T-helper 1 cell treated with Interleukin-12 subunit alpha and Interleukin-12 subunit beta and Interleukin-4 antibody, amounts not matched to agents 30 μg/mL and 1 μg/mL, for 36 hours (primary cell): ENCODE data around the gene XRCC6.
"Not testable (repeated sequence)": the region's sequence is repeated elsewhere in the genome, so short reads cannot be mapped to it uniquely, and the experiment has no call there.

Experiments used
- H3K27ac Mint-ChIP-seq: one replicate; pipeline ENCODE4 v1.8.0; 2021; ENCODE audit warnings: mild to moderate bottlenecking, mixed read lengths
- H3K27me3 Mint-ChIP-seq: one replicate; pipeline ENCODE4 v1.8.0; 2021; ENCODE audit warnings: low read depth, mixed read lengths
- H3K36me3 Mint-ChIP-seq: one replicate; pipeline ENCODE4 v1.8.0; 2021; ENCODE audit warnings: low read depth, mixed read lengths
- H3K4me1 Mint-ChIP-seq: one replicate; pipeline ENCODE4 v1.8.0; 2021; ENCODE audit warnings: low read depth, mixed read lengths
- H3K4me3 Mint-ChIP-seq: one replicate; pipeline ENCODE4 v1.8.0; 2021; ENCODE audit warnings: mild to moderate bottlenecking, moderate library complexity, mixed read lengths
- H3K9me3 Mint-ChIP-seq: one replicate; pipeline ENCODE4 v1.8.0; 2021; ENCODE audit warnings: mixed read lengths

Gene XRCC6

GRCh38 chr22:41620589-41621098 lies 451 bp upstream of the XRCC6 start, which contains the start of gene DESI1:
Gene DESI1 (minus strand): TSS chr22:41621043. CDS start chr22:41620839, 204 bp downstream.
- Mint-ChIP-seq H3K9me3 (no peaks in the 10 kb centered on the region), H3K4me1 (peaks cover 38% of the 10 kb centered on the region), H3K27me3 (no peaks in the 10 kb centered on the region), H3K4me3 (peak within 1 kb of the TSS; percentile 94), H3K27ac (peak within 1 kb of the TSS; percentile 94), H3K36me3 (peaks cover 15% of the 10 kb centered on the region)

- Mint-ChIP-seq H3K27me3 (no peaks in the 10 kb centered on the region), H3K36me3 (peaks cover 17% of the 10 kb centered on the region), H3K4me3 (peak overlapping the region; percentile 94), H3K9me3 (no peaks in the 10 kb centered on the region), H3K4me1 (peaks cover 34% of the 10 kb centered on the region), H3K27ac (peak overlapping the region; percentile 94)
These were observed 750 bp downstream of the XRCC6 start for GRCh38 chr22:41621911-41622179.

- H3K9me3 Mint-ChIP-seq: no peaks in the 10 kb centered on the region
- H3K4me1 Mint-ChIP-seq: peaks cover 15% of the 10 kb centered on the region
- no peak overlapping the region for H3K4me3 Mint-ChIP-seq
- H3K36me3 Mint-ChIP-seq: peaks cover 39% of the 10 kb centered on the region
- no peaks in the 10 kb centered on the region for H3K27me3 Mint-ChIP-seq
- no peak overlapping the region for H3K27ac Mint-ChIP-seq
These were observed 4.5 kb downstream of the XRCC6 start for GRCh38 chr22:41625577-41625976.

- not testable (repeated sequence) for H3K4me1 Mint-ChIP-seq, H3K27me3 Mint-ChIP-seq
These were observed 10.0 kb downstream of the XRCC6 start for GRCh38 chr22:41631115-41631514.

GRCh38 chr22:41631615-41632014 lies 10.5 kb downstream of the XRCC6 start:
- peaks cover 42% of the 10 kb centered on the region for H3K36me3 Mint-ChIP-seq

More at GRCh38 chr22:41631115-41631514, 10.0 kb downstream of the XRCC6 start:
- not testable (repeated sequence) for H3K9me3 Mint-ChIP-seq, H3K4me3 Mint-ChIP-seq, H3K27ac Mint-ChIP-seq
- H3K36me3 Mint-ChIP-seq: peaks cover 37% of the 10 kb centered on the region

GRCh38 chr22:41634610-41635009 lies 13.5 kb downstream of the XRCC6 start:
- not testable (repeated sequence) for H3K4me1 Mint-ChIP-seq, H3K27ac Mint-ChIP-seq, H3K4me3 Mint-ChIP-seq, H3K9me3 Mint-ChIP-seq, H3K27me3 Mint-ChIP-seq
- peaks cover 33% of the 10 kb centered on the region for H3K36me3 Mint-ChIP-seq

More at GRCh38 chr22:41631615-41632014, 10.5 kb downstream of the XRCC6 start:
- not testable (repeated sequence) for H3K4me1 Mint-ChIP-seq, H3K27ac Mint-ChIP-seq, H3K4me3 Mint-ChIP-seq, H3K9me3 Mint-ChIP-seq, H3K27me3 Mint-ChIP-seq

GRCh38 chr22:41636467-41636866 lies 15.4 kb downstream of the XRCC6 start:
- Mint-ChIP-seq H3K9me3 (no peaks in the 10 kb centered on the region), H3K36me3 (peaks cover 38% of the 10 kb centered on the region), H3K4me1 (no peaks in the 10 kb centered on the region), H3K4me3 (no peak overlapping the region), H3K27me3 (no peaks in the 10 kb centered on the region), H3K27ac (no peak overlapping the region)

GRCh38 chr22:41637623-41638022 lies 16.5 kb downstream of the XRCC6 start:
- H3K4me1 Mint-ChIP-seq, H3K9me3 Mint-ChIP-seq, H3K4me3 Mint-ChIP-seq, H3K27ac Mint-ChIP-seq, H3K27me3 Mint-ChIP-seq: not testable (repeated sequence)
- peaks cover 47% of the 10 kb centered on the region for H3K36me3 Mint-ChIP-seq

GRCh38 chr22:41638124-41638523 lies 17.0 kb downstream of the XRCC6 start:
- no peak overlapping the region for H3K4me3 Mint-ChIP-seq
- no peak overlapping the region for H3K27ac Mint-ChIP-seq

GRCh38 chr22:41638748-41639147 lies 17.7 kb downstream of the XRCC6 start:
- H3K27me3 Mint-ChIP-seq: no peaks in the 10 kb centered on the region
- H3K4me1 Mint-ChIP-seq: no peaks in the 10 kb centered on the region
- no peak overlapping the region for H3K27ac Mint-ChIP-seq
- H3K4me3 Mint-ChIP-seq: no peak overlapping the region
- H3K36me3 Mint-ChIP-seq: peaks cover 51% of the 10 kb centered on the region
- no peaks in the 10 kb centered on the region for H3K9me3 Mint-ChIP-seq

More at GRCh38 chr22:41638124-41638523, 17.0 kb downstream of the XRCC6 start:
- H3K9me3 Mint-ChIP-seq: no peaks in the 10 kb centered on the region
- peaks cover 51% of the 10 kb centered on the region for H3K36me3 Mint-ChIP-seq
- H3K27me3 Mint-ChIP-seq: no peaks in the 10 kb centered on the region
- no peaks in the 10 kb centered on the region for H3K4me1 Mint-ChIP-seq

- Mint-ChIP-seq H3K4me3 (no peak overlapping the region), H3K36me3 (peaks cover 39% of the 10 kb centered on the region), H3K4me1 (no peaks in the 10 kb centered on the region), H3K9me3 (no peaks in the 10 kb centered on the region), H3K27ac (no peak overlapping the region), H3K27me3 (no peaks in the 10 kb centered on the region)
These were observed 20.8 kb downstream of the XRCC6 start for GRCh38 chr22:41641854-41642253.

- Mint-ChIP-seq H3K9me3 (no peaks in the 10 kb centered on the region), H3K36me3 (peaks cover 36% of the 10 kb centered on the region), H3K27me3 (no peaks in the 10 kb centered on the region), H3K4me3 (no peak overlapping the region), H3K27ac (peak overlapping the region; percentile 20), H3K4me1 (no peaks in the 10 kb centered on the region)
These were observed 21.4 kb downstream of the XRCC6 start for GRCh38 chr22:41642331-41643110.

GRCh38 chr22:41647771-41648170 lies 26.7 kb downstream of the XRCC6 start:
- Mint-ChIP-seq H3K4me3 (no peak overlapping the region), H3K4me1 (no peaks in the 10 kb centered on the region), H3K9me3 (no peaks in the 10 kb centered on the region), H3K27me3 (no peaks in the 10 kb centered on the region), H3K36me3 (peaks cover 19% of the 10 kb centered on the region), H3K27ac (no peak overlapping the region)

GRCh38 chr22:41648432-41648831 lies 27.3 kb downstream of the XRCC6 start:
- Mint-ChIP-seq H3K9me3 (no peaks in the 10 kb centered on the region), H3K27me3 (no peaks in the 10 kb centered on the region), H3K36me3 (peaks cover 20% of the 10 kb centered on the region), H3K4me1 (no peaks in the 10 kb centered on the region), H3K4me3 (no peak overlapping the region), H3K27ac (no peak overlapping the region)

- Mint-ChIP-seq H3K27ac (no peak overlapping the region), H3K4me3 (no peak overlapping the region), H3K9me3 (no peaks in the 10 kb centered on the region), H3K4me1 (peaks cover 3% of the 10 kb centered on the region), H3K27me3 (no peaks in the 10 kb centered on the region), H3K36me3 (peaks cover 26% of the 10 kb centered on the region)
These were observed 29.1 kb downstream of the XRCC6 start for GRCh38 chr22:41650229-41650628.
